ENCODE data around the gene NUP210. TPM values are rescaled to one million over a fixed set of nuclear protein-coding genes. Genes with fewer than 3 reads are reported as not detected.
"Not testable (repeated sequence)": the region's sequence is repeated elsewhere in the genome, so short reads cannot be mapped to it uniquely, and the experiment has no call there.

Gene NUP210
- total RNA-seq, 1 donor from 2014 or later = 19.9 TPM

GRCh38 chr3:13406190-13406589 is 13.9 kb downstream of the NUP210 start:
- no peak for DNase-seq (ENCODE audit: low spot score)

GRCh38 chr3:13405614-13406013 is 14.5 kb downstream of the NUP210 start:
- DNase-seq (ENCODE audit: low spot score) = no peak

- DNase-seq (ENCODE audit: low spot score) = no peak
Measured at GRCh38 chr3:13404626-13405452, 15.3 kb downstream of the NUP210 start.

- no peak for DNase-seq (ENCODE audit: low spot score)
Measured at GRCh38 chr3:13403847-13404246, 16.3 kb downstream of the NUP210 start.

GRCh38 chr3:13403213-13403819 is 16.8 kb downstream of the NUP210 start:
- no peak for DNase-seq (ENCODE audit: low spot score)

- DNase-seq (ENCODE audit: low spot score) = no peak
Measured at GRCh38 chr3:13401149-13401548, 19.0 kb downstream of the NUP210 start.

- no peak for DNase-seq (ENCODE audit: low spot score)
Measured at GRCh38 chr3:13400114-13400673, 19.9 kb downstream of the NUP210 start.

GRCh38 chr3:13399603-13400002 is 20.5 kb downstream of the NUP210 start:
- DNase-seq (ENCODE audit: low spot score) = no peak

GRCh38 chr3:13397316-13397715 is 22.8 kb downstream of the NUP210 start:
- no peak for DNase-seq (ENCODE audit: low spot score)

GRCh38 chr3:13394363-13394762 is 25.8 kb downstream of the NUP210 start:
- DNase-seq (ENCODE audit: low spot score) = no peak

GRCh38 chr3:13393427-13394360 is 26.4 kb downstream of the NUP210 start:
- DNase-seq (ENCODE audit: low spot score) = no peak

- DNase-seq (ENCODE audit: low spot score) = no peak
Measured at GRCh38 chr3:13391308-13391707, 28.8 kb downstream of the NUP210 start.

- DNase-seq (ENCODE audit: low spot score) = no peak
Measured at GRCh38 chr3:13389378-13389777, 30.7 kb downstream of the NUP210 start.

- no peak for DNase-seq (ENCODE audit: low spot score)
Measured at GRCh38 chr3:13388816-13389215, 31.3 kb downstream of the NUP210 start.

GRCh38 chr3:13385373-13385965 is 34.7 kb downstream of the NUP210 start:
- no peak for DNase-seq (ENCODE audit: low spot score)

- no peak for DNase-seq (ENCODE audit: low spot score)
Measured at GRCh38 chr3:13380971-13381370, 39.2 kb downstream of the NUP210 start.

GRCh38 chr3:13379201-13379830 is 40.8 kb downstream of the NUP210 start:
- no peak for DNase-seq (ENCODE audit: low spot score)

GRCh38 chr3:13378155-13378554 is 42.0 kb downstream of the NUP210 start:
- DNase-seq (ENCODE audit: low spot score) = no peak

GRCh38 chr3:13377741-13378140 is 42.4 kb downstream of the NUP210 start:
- not testable (repeated sequence) for DNase-seq (ENCODE audit: low spot score)

- no peak for DNase-seq (ENCODE audit: low spot score)
Measured at GRCh38 chr3:13377021-13377420, 43.1 kb downstream of the NUP210 start.

- no peak for DNase-seq (ENCODE audit: low spot score)
Measured at GRCh38 chr3:13376091-13376490, 44.0 kb downstream of the NUP210 start.

Measured in ureter (tissue), 1 donor.